Ascending aorta (tissue), 2 donors: ENCODE results near the gene USP4. TPM values are rescaled to one million over a fixed set of nuclear protein-coding genes. Genes with fewer than 3 reads are reported as not detected.
"Not testable (repeated sequence)": the region's sequence is repeated elsewhere in the genome, so short reads cannot be mapped to it uniquely, and the experiment has no call there.

Experiments
- DNase-seq, 2 donors: peaks; one replicate each; pipeline ENCODE4 v3.0.0-alpha.2; 2019; ENCODE audit warnings: low spot score in 2 of 2
- H3K27ac ChIP-seq, 2 donors: fragments of 200-600 bp; sonication (generic); one replicate each; pipeline ENCODE4 v1.5.1; 2016 to 2017; ENCODE audit warnings: mild to moderate bottlenecking in 1 of 2
- H3K27me3 ChIP-seq: fragments of 200-600 bp; sonication (generic); one replicate; pipeline ENCODE4 v1.5.1; 2017
- H3K36me3 ChIP-seq, 2 donors: fragments of 200-600 bp; sonication (generic); one replicate each; pipeline ENCODE4 v1.5.1; 2016
- H3K4me1 ChIP-seq, 2 donors: fragments of 200-600 bp; sonication (generic); one replicate each; pipeline ENCODE4 v1.5.1; 2016 to 2017; ENCODE audit warnings: mild to moderate bottlenecking in 1 of 2
- H3K4me3 ChIP-seq, 2 donors: fragments of 200-600 bp; sonication (generic); one replicate each; pipeline ENCODE4 v1.5.1; 2016 to 2017; ENCODE audit warnings: mild to moderate bottlenecking in 1 of 2
- H3K9me3 ChIP-seq, 2 donors: fragments of 200-600 bp; sonication (generic); one replicate each; pipeline ENCODE4 v1.5.1; 2016
- CTCF ChIP-seq, 3 experiments: fragments of 200-600 bp in 2 of 3; fragments of 450-650 bp in 1 of 3; sonication (generic) in 2 of 3; IDR thresholded peaks; one replicate each; pipeline ENCODE4 v1.5.1; 2016 to 2019; ENCODE audit warnings: antibody characterized with exemption in 3 of 3, mild to moderate bottlenecking in 1 of 3, moderate library complexity in 1 of 3
- intact Hi-C: fragments of 100-400 bp; cut with DNase I; formaldehyde crosslinking; loops from one replicate; pipeline ENCODE4 v1.15.1; 2023
- total RNA-seq: library from RNA; depleted of rRNA; stranded (reverse); fragments of >200 nt; gene quantifications from one replicate; pipeline ENCODE4 v1.1.0, GENCODE V29; 2016

Gene USP4
- total RNA-seq, 1 donor from 2014 or later, result 94.7 TPM

GRCh38 chr3:49349348-49350114 lies 9.7 kb upstream of the USP4 start:
- no peaks in the 10 kb centered on the region for H3K36me3 ChIP-seq
- DNase-seq, result no peak
- H3K4me3 ChIP-seq, result no peak overlapping the region
- H3K4me1 ChIP-seq, result peaks cover 0 to 14% of the 10 kb centered on the region in 2 donors
- intact Hi-C loops, result no loop called here
- no peak overlapping the region for H3K27ac ChIP-seq
- H3K9me3 ChIP-seq, result no peaks in the 10 kb centered on the region
- TF ChIP-seq CTCF (IDR thresholded peaks at IDR 0.05), result no peak
- H3K27me3 ChIP-seq, result no peaks in the 10 kb centered on the region

- H3K9me3 ChIP-seq, DNase-seq, intact Hi-C loops, H3K36me3 ChIP-seq, H3K4me3 ChIP-seq, H3K27me3 ChIP-seq: not testable (repeated sequence)
- peak overlapping the region in 1 of 2 donors; percentile 73 for H3K27ac ChIP-seq
- peaks cover 0 to 14% of the 10 kb centered on the region in 2 donors for H3K4me1 ChIP-seq
Measured at GRCh38 chr3:49348361-49348760, 8.5 kb upstream of the USP4 start.

GRCh38 chr3:49346797-49347251 lies 7.0 kb upstream of the USP4 start:
- Histone ChIP-seq H3K4me1 (peaks cover 0 to 14% of the 10 kb centered on the region in 2 donors), H3K27me3 (no peaks in the 10 kb centered on the region), H3K9me3 (no peaks in the 10 kb centered on the region), H3K27ac (peak overlapping the region; percentile 73 to 77), H3K4me3 (no peak overlapping the region), H3K36me3 (no peaks in the 10 kb centered on the region)
- no peak for TF ChIP-seq CTCF (IDR thresholded peaks at IDR 0.05)
- DNase-seq, result no peak
- intact Hi-C loops, result no loop called here

GRCh38 chr3:49343163-49343562 lies 3.3 kb upstream of the USP4 start:
- no peaks in the 10 kb centered on the region for H3K9me3 ChIP-seq
- intact Hi-C loops, result loop anchor here (5.0 kb wide), 1 partner anchor 69 kb away; the partner anchor contains the start of genes RHOA and TCTA
- no peak for DNase-seq
- H3K27me3 ChIP-seq, result no peaks in the 10 kb centered on the region
- H3K4me1 ChIP-seq, result peaks cover 4 to 22% of the 10 kb centered on the region in 2 donors
- H3K4me3 ChIP-seq, result no peak overlapping the region
- no peaks in the 10 kb centered on the region for H3K36me3 ChIP-seq
- peak overlapping the region; percentile 46 to 77 for H3K27ac ChIP-seq
- no peak for TF ChIP-seq CTCF (IDR thresholded peaks at IDR 0.05)

- Histone ChIP-seq H3K4me1 (peaks cover 4 to 22% of the 10 kb centered on the region in 2 donors), H3K36me3 (peaks cover 0 to 3% of the 10 kb centered on the region in 2 donors), H3K4me3 (no peak overlapping the region), H3K9me3 (no peaks in the 10 kb centered on the region), H3K27ac (peak overlapping the region; percentile 46 to 52), H3K27me3 (no peaks in the 10 kb centered on the region)
- TF ChIP-seq CTCF (IDR thresholded peaks at IDR 0.05), result no peak
- intact Hi-C loops, result loop anchor here (5.0 kb wide), 1 partner anchor 70 kb away; the partner anchor contains the start of genes RHOA and TCTA
- no peak for DNase-seq
Measured at GRCh38 chr3:49341996-49342395, 2.1 kb upstream of the USP4 start.

- DNase-seq, result peak in 1 of 2 donors; percentile 70
- intact Hi-C loops, result no loop called here
- Histone ChIP-seq H3K4me1 (peaks cover 4 to 14% of the 10 kb centered on the region in 2 donors), H3K4me3 (peak overlapping the region; percentile 75 to 85), H3K27ac (peak overlapping the region; percentile 93 to 98), H3K27me3 (no peaks in the 10 kb centered on the region), H3K36me3 (peaks cover 13 to 18% of the 10 kb centered on the region in 2 donors), H3K9me3 (no peaks in the 10 kb centered on the region)
- no peak for TF ChIP-seq CTCF (IDR thresholded peaks at IDR 0.05)
Measured at GRCh38 chr3:49339581-49339940, 292 bp downstream of the USP4 start.
